Measurements from ENCODE around the gene ASCL1.

DNA sequence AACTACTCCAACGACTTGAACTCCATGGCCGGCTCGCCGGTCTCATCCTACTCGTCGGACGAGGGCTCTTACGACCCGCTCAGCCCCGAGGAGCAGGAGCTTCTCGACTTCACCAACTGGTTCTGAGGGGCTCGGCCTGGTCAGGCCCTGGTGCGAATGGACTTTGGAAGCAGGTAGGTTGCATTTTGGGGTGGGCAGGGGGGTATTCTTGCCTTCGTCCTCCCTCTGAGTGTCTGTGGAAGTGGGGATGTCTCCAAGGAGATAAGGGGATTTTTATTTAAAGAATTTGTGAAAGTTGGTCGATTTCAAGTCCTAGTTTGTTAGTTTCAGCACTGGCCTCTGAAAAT, 1.3 kb downstream of the ASCL1 start:
- no peak for TF ChIP-seq CTCF (IDR thresholded peaks at IDR 0.05)
- no peak for TF ChIP-seq EP300 (IDR thresholded peaks at IDR 0.05)
- no peak for TF ChIP-seq POLR2A (IDR thresholded peaks at IDR 0.05)

All from ovary (tissue), 3 donors.